Heart left ventricle (tissue), 13 donors: ENCODE measurements around the gene DDX39B.

ENCODE experiments used
- POLR2A ChIP-seq, 2 donors: fragments of 450-650 bp; IDR thresholded peaks; one replicate each; pipeline ENCODE4 v1.6.1; 2017; ENCODE audit warnings: antibody characterized with exemption in 2 of 2, mild to moderate bottlenecking in 2 of 2, moderate library complexity in 2 of 2
- TF ChIP-seq, protein P1 (sequence below), 12 donors: fragments of 200-600 bp; sonication (generic) in 4 of 12; IDR thresholded peaks; one replicate each; pipeline versions ENCODE4 v1.5.0 to v1.8.0; 2018 to 2022; ENCODE audit warnings: antibody characterized with exemption in 12 of 12, mild to moderate bottlenecking in 5 of 12
- donor health status: ischemic (EF 13 %, LVEDD 7.1; RV severe dilation, severe dysfunction).
- donor health status: DM: no; HTN: yes; CAD: no.
- donor health status: DM: no; HTN: no; CAD: no.
- donor health status: ischemic (EF 25% LVEDD 6.9; RV normal size, moderate dysfunction).
- donor health status: ischemic (EF 25% LVEDD 5.7; RV mildly dilated, moderate dysfunction).
- donor health status: ischemic (EF 35%, LVEDD 5.7; RV mildly dilated, moderate dysfunction).
- donor health status: nonischemic (EF 11% LVEDD 7.7; RV severe dilation, severe dysfunction).
- donor health status: DM: yes; HTN: yes; CAD: no.
- donor health status: PGD.
- donor health status: ischemic (EF 29% LVEDD 5.4; RV normal size, mild dysfunction).
- donor health status: nonischemic (EF 23%, LVEDD 6.1; RV moderate dilation, normal function).

DNA sequence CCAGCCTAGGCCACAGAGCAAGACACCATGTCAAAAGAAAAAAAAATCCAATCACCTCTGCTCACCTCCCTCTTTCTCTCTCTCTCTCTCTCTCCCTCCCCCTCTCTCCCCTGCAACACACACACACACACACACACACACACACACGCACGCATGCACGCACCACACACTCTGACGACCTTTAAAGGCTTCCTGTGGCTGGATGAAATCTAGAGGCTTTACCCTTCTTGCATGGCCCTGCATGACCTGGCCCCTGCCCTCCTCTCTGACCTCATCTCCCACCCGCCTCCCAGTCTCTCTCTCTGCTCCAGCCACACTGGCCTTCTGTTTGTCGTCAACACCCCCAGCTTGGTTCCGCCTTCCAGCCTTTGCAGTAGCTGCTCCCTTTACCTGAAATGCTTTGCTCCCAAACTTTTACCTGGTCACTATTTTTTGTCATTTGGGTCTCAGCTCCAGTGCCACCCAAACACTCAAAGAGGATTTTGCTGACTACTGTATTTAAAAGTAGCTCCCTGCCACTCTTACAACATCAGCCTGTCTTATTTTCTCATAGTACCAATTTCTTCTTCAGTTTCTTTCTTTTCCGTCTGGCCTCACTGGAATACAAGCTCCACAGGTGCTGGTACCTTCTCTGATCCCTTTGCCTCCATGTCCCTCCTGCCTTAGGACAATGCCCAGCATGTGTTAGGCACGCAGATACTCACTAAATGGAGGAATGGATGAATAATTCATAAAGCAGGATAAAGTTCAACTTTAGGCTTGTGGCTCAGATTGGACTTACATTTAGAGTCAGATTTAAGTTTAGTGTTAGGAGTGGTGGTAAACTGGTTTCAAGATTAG lies 25.9 kb upstream of the DDX39B start:
- TF ChIP-seq, protein P1, sequence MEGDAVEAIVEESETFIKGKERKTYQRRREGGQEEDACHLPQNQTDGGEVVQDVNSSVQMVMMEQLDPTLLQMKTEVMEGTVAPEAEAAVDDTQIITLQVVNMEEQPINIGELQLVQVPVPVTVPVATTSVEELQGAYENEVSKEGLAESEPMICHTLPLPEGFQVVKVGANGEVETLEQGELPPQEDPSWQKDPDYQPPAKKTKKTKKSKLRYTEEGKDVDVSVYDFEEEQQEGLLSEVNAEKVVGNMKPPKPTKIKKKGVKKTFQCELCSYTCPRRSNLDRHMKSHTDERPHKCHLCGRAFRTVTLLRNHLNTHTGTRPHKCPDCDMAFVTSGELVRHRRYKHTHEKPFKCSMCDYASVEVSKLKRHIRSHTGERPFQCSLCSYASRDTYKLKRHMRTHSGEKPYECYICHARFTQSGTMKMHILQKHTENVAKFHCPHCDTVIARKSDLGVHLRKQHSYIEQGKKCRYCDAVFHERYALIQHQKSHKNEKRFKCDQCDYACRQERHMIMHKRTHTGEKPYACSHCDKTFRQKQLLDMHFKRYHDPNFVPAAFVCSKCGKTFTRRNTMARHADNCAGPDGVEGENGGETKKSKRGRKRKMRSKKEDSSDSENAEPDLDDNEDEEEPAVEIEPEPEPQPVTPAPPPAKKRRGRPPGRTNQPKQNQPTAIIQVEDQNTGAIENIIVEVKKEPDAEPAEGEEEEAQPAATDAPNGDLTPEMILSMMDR (IDR thresholded peaks at IDR 0.05): no peak
- no peak for TF ChIP-seq POLR2A (IDR thresholded peaks at IDR 0.05)
